Measurements from ENCODE around the gene SLC35A2.
"Not testable (repeated sequence)": the region's sequence is repeated elsewhere in the genome, so short reads cannot be mapped to it uniquely, and the experiment has no call there.

DNA sequence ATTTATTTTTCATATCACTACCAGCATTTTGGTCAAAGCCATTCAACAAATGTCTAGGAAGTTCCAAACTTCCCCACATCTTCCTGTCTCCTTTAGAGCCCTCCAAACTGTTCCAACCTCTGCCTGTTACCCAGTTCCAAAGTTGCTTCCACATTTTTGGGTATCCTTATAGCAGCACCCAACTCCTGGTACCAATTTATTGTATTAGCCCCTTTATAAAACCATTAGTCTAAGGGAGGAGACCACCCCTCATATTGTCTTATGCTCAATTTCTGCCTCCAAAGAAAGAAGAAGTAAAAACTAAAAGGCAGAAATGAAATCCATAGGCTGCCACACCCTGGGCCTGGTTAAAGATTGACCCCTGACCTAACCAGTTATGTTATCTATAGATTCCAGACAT, 58.0 kb downstream of the SLC35A2 start:
- TF ChIP-seq POLR2A (IDR thresholded peaks at IDR 0.05): not testable (repeated sequence)
- TF ChIP-seq, protein P1, sequence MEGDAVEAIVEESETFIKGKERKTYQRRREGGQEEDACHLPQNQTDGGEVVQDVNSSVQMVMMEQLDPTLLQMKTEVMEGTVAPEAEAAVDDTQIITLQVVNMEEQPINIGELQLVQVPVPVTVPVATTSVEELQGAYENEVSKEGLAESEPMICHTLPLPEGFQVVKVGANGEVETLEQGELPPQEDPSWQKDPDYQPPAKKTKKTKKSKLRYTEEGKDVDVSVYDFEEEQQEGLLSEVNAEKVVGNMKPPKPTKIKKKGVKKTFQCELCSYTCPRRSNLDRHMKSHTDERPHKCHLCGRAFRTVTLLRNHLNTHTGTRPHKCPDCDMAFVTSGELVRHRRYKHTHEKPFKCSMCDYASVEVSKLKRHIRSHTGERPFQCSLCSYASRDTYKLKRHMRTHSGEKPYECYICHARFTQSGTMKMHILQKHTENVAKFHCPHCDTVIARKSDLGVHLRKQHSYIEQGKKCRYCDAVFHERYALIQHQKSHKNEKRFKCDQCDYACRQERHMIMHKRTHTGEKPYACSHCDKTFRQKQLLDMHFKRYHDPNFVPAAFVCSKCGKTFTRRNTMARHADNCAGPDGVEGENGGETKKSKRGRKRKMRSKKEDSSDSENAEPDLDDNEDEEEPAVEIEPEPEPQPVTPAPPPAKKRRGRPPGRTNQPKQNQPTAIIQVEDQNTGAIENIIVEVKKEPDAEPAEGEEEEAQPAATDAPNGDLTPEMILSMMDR (IDR thresholded peaks at IDR 0.05): not testable (repeated sequence)

Measured in right lobe of liver (tissue), 4 donors.